Progenitor cell of endocrine pancreas (in vitro differentiated cells): ENCODE results near the gene PREP. TPM values are rescaled to one million over a fixed set of nuclear protein-coding genes. Genes with fewer than 3 reads are reported as not detected.

Experiments used
- DNase-seq: peaks from one replicate; pipeline ENCODE4 v3.0.0; 2021; ENCODE audit warnings: low spot score; ENCODE audit not compliant: unreplicated experiment
- H3K27ac Mint-ChIP-seq: 2 replicates; pipeline ENCODE4 v1.8.0; 2021; ENCODE audit warnings: mild to moderate bottlenecking, moderate library complexity, mixed read lengths
- H3K27me3 Mint-ChIP-seq: 2 replicates; pipeline ENCODE4 v1.8.0; 2021; ENCODE audit warnings: mixed read lengths
- H3K36me3 Mint-ChIP-seq: 2 replicates; pipeline ENCODE4 v1.8.0; 2022; ENCODE audit warnings: mixed read lengths; ENCODE audit not compliant: insufficient read depth
- H3K4me1 Mint-ChIP-seq: 2 replicates; pipeline ENCODE4 v1.8.0; 2021; ENCODE audit warnings: low read depth, mixed read lengths
- H3K4me3 Mint-ChIP-seq: 2 replicates; pipeline ENCODE4 v1.8.0; 2021; ENCODE audit warnings: low read depth, mild to moderate bottlenecking, moderate library complexity, mixed read lengths
- H3K9me3 Mint-ChIP-seq: 2 replicates; pipeline ENCODE4 v1.8.0; 2021; ENCODE audit warnings: low read depth, mixed read lengths
- total RNA-seq: library from RNA; stranded (reverse); gene quantifications from 2 replicates; pipeline ENCODE4 v1.2.1, GENCODE V29; 2021
- TF ChIP-seq, protein P1 (sequence below): fragments of 200-600 bp; sonication (generic); IDR thresholded peaks from one replicate; pipeline ENCODE4 v1.5.0; 2021; ENCODE audit warnings: antibody characterized with exemption, mild to moderate bottlenecking; ENCODE audit not compliant: unreplicated experiment

PREP gene
- total RNA-seq, 1 donor from 2014 or later, result 43.3 TPM

DNA sequence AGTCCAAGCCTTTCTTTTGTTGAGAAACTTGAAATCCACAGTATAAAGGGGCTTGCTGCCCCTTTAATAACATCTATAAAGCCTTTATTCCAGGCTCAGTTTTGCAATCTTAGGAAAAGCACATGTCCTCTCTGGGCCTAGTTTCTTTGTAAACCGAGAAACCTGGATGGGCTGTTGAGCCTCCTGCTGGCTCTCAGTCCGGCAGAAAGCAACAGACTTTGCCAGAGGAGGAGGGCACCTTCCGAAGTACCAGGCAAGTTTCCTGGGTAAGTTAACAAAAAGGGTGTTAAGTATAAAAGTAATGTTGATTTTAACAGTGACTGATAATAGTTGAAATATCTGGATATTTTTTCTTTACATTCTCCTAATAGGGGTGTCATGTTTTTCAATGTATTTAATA is 124.1 kb downstream of the PREP start:
- Mint-ChIP-seq H3K9me3 (no peaks in the 10 kb centered on the region), H3K27me3 (no peaks in the 10 kb centered on the region), H3K4me1 (peaks cover 2% of the 10 kb centered on the region), H3K27ac (no peak overlapping the region), H3K36me3 (peaks cover 38% of the 10 kb centered on the region), H3K4me3 (no peak overlapping the region)
- DNase-seq, result no peak
- TF ChIP-seq, protein P1, sequence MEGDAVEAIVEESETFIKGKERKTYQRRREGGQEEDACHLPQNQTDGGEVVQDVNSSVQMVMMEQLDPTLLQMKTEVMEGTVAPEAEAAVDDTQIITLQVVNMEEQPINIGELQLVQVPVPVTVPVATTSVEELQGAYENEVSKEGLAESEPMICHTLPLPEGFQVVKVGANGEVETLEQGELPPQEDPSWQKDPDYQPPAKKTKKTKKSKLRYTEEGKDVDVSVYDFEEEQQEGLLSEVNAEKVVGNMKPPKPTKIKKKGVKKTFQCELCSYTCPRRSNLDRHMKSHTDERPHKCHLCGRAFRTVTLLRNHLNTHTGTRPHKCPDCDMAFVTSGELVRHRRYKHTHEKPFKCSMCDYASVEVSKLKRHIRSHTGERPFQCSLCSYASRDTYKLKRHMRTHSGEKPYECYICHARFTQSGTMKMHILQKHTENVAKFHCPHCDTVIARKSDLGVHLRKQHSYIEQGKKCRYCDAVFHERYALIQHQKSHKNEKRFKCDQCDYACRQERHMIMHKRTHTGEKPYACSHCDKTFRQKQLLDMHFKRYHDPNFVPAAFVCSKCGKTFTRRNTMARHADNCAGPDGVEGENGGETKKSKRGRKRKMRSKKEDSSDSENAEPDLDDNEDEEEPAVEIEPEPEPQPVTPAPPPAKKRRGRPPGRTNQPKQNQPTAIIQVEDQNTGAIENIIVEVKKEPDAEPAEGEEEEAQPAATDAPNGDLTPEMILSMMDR, result no peak

DNA sequence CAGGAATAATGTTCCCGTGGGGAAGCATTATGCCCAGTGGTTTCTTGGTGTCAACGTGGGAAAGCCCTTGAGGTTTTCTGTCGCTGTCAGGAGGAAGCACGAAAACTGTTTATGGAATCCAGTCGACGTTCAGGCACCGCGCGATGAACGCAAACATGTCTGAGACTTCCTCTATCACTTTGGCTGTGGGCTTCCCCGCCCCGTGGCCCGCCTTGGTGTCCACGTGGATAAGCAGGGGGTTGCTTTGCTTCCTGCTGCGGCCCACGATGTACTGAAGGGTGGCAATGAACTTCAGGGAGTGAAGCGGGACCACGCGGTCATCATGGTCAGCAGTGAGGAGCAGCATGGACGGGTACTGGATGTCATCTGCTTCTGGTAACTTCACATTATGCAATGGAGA is 124.8 kb downstream of the PREP start:
- TF ChIP-seq, protein P1, result no peak
- no peaks in the 10 kb centered on the region for H3K27me3 Mint-ChIP-seq
- peaks cover 37% of the 10 kb centered on the region for H3K36me3 Mint-ChIP-seq
- H3K4me3 Mint-ChIP-seq, result no peak overlapping the region
- H3K9me3 Mint-ChIP-seq, result no peaks in the 10 kb centered on the region
- H3K4me1 Mint-ChIP-seq, result peaks cover 10% of the 10 kb centered on the region
- DNase-seq, result no peak
- H3K27ac Mint-ChIP-seq, result no peak overlapping the region

DNA sequence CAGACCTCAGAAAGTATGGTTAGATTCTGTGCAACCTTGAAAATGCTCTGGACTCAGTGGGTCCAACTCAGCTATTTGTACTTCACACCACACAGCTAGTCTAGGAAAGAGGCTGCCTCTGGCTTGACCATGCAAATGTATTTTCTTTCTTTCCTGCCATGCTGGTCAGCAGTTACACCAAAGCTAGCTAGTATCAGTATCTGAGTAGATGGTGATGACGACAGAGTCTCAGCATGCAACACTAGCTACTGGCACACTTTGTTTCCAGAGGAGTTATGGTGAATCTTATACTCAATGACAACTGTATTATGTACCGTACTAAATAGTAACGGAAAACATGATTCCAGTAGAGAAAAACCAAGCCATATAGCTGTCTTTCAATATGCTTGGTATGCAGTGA is 126.5 kb downstream of the PREP start:
- Mint-ChIP-seq H3K27me3 (no peaks in the 10 kb centered on the region), H3K4me1 (peaks cover 14% of the 10 kb centered on the region), H3K36me3 (peaks cover 30% of the 10 kb centered on the region), H3K4me3 (no peak overlapping the region), H3K27ac (no peak overlapping the region), H3K9me3 (no peaks in the 10 kb centered on the region)
- TF ChIP-seq, protein P1, result no peak
- no peak for DNase-seq

DNA sequence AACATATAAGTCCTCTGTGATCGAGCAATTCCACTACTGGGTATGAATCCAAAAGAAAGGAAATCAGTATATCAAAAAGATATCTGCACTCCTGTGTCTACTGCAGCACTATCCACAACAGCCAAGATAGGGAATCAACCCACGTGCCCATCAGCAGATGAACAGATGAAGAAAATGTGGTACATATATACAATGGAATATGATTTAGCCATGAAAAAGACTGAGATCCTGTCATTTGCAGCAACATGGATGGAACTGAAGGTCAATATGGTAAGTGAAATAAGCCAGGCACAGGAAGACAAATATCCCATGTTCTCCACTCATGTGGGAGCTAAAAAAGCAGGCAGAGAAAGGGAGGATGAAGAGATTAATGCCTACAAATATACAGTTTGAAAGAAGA is 127.3 kb downstream of the PREP start:
- TF ChIP-seq, protein P1, result no peak
- peaks cover 14% of the 10 kb centered on the region for H3K4me1 Mint-ChIP-seq
- H3K27ac Mint-ChIP-seq, result no peak overlapping the region
- H3K36me3 Mint-ChIP-seq, result peaks cover 28% of the 10 kb centered on the region
- H3K4me3 Mint-ChIP-seq, result no peak overlapping the region
- no peaks in the 10 kb centered on the region for H3K9me3 Mint-ChIP-seq
- H3K27me3 Mint-ChIP-seq, result no peaks in the 10 kb centered on the region
- no peak for DNase-seq

DNA sequence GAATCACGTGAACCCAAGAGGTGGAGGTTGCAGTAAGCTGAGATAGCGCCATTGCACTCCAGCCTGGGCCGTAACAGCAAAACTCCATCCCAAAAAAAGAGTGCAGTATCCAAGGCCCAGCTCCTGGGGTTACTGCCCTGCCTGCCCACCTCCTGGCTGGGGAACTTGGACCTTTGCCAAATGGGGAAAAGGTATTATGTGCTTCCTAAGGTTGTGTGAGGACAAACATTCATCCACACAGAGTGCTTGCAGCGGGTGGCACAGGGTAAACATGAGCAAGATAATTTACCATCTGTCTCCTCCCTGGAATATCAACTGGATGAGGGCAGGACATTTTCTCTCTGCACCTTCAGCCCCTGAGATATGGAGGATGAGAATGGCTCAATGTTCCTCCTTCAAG is 128.2 kb downstream of the PREP start:
- H3K4me1 Mint-ChIP-seq, result peaks cover 14% of the 10 kb centered on the region
- no peaks in the 10 kb centered on the region for H3K9me3 Mint-ChIP-seq

More for the DNA sequence above, 128.2 kb downstream of the PREP start:
- H3K27ac Mint-ChIP-seq, result no peak overlapping the region
- no peak for DNase-seq
- peaks cover 24% of the 10 kb centered on the region for H3K36me3 Mint-ChIP-seq
- H3K4me3 Mint-ChIP-seq, result no peak overlapping the region
- TF ChIP-seq, protein P1, result no peak
- no peaks in the 10 kb centered on the region for H3K27me3 Mint-ChIP-seq
